Coronary artery (tissue), 2 donors: ENCODE results near the gene UCMA.

Experiments
- DNase-seq: peaks from one replicate; pipeline ENCODE4 v3.0.0-alpha.2; 2017; ENCODE audit warnings: low spot score
- H3K27ac ChIP-seq, 2 donors: fragments of 200-600 bp; sonication (generic); one replicate each; pipeline ENCODE4 v1.5.1; 2016 to 2019
- H3K4me3 ChIP-seq: fragments of 200-600 bp; sonication (generic); 2 replicates; pipeline ENCODE4 v1.5.1; 2016; ENCODE audit warnings: mild to moderate bottlenecking, moderate library complexity
- CTCF ChIP-seq: fragments of 200-600 bp; sonication (generic); IDR thresholded peaks from one replicate; pipeline ENCODE4 v1.5.1; 2019; ENCODE audit warnings: antibody characterized with exemption

Gene UCMA

GRCh38 chr10:13268310-13268709 is 34.1 kb upstream of the UCMA start:
- no peak for TF ChIP-seq CTCF
- Histone ChIP-seq H3K27ac (no peak overlapping the region), H3K4me3 (no peak overlapping the region)
- no peak for DNase-seq

GRCh38 chr10:13263591-13263990 is 29.4 kb upstream of the UCMA start:
- no peak overlapping the region for H3K4me3 ChIP-seq
- H3K27ac ChIP-seq: no peak overlapping the region
- no peak for DNase-seq
- no peak for TF ChIP-seq CTCF

GRCh38 chr10:13262433-13262832 is 28.3 kb upstream of the UCMA start:
- no peak for TF ChIP-seq CTCF
- Histone ChIP-seq H3K4me3 (no peak overlapping the region), H3K27ac (no peak overlapping the region)
- no peak for DNase-seq

- TF ChIP-seq CTCF: no peak
- no peak for DNase-seq
- Histone ChIP-seq H3K4me3 (no peak overlapping the region), H3K27ac (no peak overlapping the region)
Observed at GRCh38 chr10:13257621-13258140, 23.5 kb upstream of the UCMA start.

- TF ChIP-seq CTCF: no peak
- H3K4me3 ChIP-seq: no peak overlapping the region
- DNase-seq: no peak
- no peak overlapping the region for H3K27ac ChIP-seq
Observed at GRCh38 chr10:13256627-13257026, 22.5 kb upstream of the UCMA start.

- no peak for TF ChIP-seq CTCF
- Histone ChIP-seq H3K4me3 (no peak overlapping the region), H3K27ac (no peak overlapping the region)
- no peak for DNase-seq
Observed at GRCh38 chr10:13253726-13254125, 19.6 kb upstream of the UCMA start.

GRCh38 chr10:13247784-13248183 is 13.6 kb upstream of the UCMA start:
- H3K27ac ChIP-seq: no peak overlapping the region
- no peak overlapping the region for H3K4me3 ChIP-seq
- no peak for TF ChIP-seq CTCF
- DNase-seq: no peak
